Measurements from ENCODE around the gene HSBP1L1. TPM values are rescaled to one million over a fixed set of nuclear protein-coding genes. Genes with fewer than 3 reads are reported as not detected.

Gene HSBP1L1
- total RNA-seq, 1 experiment from 2014 or later = 1.1 TPM

DNA sequence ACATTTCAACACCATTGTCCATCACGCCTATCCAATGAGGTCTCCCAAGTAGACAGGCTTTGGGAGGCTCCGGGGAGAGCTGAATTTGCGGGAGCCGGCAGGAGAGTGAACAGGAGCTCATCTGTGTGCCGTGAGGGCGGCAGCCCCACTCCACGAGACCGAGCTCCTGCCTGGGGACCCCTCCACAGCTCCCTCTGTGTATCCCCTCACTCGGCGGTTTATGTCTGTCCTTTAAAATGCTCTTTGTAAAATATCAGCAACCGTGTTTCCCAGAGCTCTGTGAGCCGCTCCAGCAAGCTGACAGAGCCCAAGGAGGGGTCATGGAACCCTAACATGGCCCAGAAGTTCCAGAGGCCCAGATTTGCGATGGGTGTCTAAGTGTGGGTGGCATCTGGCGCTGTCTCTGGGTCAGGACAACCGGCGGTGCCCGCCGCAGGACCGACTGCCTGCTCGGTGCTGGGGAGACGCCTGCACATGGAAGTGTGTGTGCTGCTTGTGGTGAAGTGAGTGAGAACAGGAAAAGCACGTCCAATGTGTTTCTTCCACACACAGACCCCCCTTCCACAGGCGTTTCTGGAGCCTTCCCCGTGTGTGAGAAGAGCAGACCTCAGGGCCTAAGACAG is 47.8 kb upstream of the HSBP1L1 start:
- no peak for TF ChIP-seq EZH2 (IDR thresholded peaks at IDR 0.05; ENCODE audit: borderline replicate concordance, low read depth, low read length, poor library complexity, severe bottlenecking)
- TF ChIP-seq, protein P1, sequence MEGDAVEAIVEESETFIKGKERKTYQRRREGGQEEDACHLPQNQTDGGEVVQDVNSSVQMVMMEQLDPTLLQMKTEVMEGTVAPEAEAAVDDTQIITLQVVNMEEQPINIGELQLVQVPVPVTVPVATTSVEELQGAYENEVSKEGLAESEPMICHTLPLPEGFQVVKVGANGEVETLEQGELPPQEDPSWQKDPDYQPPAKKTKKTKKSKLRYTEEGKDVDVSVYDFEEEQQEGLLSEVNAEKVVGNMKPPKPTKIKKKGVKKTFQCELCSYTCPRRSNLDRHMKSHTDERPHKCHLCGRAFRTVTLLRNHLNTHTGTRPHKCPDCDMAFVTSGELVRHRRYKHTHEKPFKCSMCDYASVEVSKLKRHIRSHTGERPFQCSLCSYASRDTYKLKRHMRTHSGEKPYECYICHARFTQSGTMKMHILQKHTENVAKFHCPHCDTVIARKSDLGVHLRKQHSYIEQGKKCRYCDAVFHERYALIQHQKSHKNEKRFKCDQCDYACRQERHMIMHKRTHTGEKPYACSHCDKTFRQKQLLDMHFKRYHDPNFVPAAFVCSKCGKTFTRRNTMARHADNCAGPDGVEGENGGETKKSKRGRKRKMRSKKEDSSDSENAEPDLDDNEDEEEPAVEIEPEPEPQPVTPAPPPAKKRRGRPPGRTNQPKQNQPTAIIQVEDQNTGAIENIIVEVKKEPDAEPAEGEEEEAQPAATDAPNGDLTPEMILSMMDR (conservative IDR thresholded peaks at IDR 0.05; ENCODE audit: low read depth, low read length) = no peak
- DNase-seq (ENCODE audit: low spot score) = no peak
- ChIA-PET POLR2A (ENCODE audit: low non-redundant PET) (no interaction called here), CTCF (no interaction called here)
- no peaks in the 10 kb centered on the region for H3K27me3 ChIP-seq (replicated peaks; ENCODE audit: insufficient read depth, low read depth, low read length, poor library complexity)
- H3K4me1 ChIP-seq (ENCODE audit: insufficient read depth, low read length, poor library complexity, severe bottlenecking) = no peaks in the 10 kb centered on the region
- no peaks in the 10 kb centered on the region for H3K9me3 ChIP-seq (ENCODE audit: low read depth, low read length, poor library complexity, severe bottlenecking)
- intact Hi-C loops (cut with micrococcal nuclease; ENCODE audit: unreplicated experiment) = no loop called here
- BruUV-seq (replicated peaks) = no TSS peak
- no peak overlapping the region for H3K27ac ChIP-seq (ENCODE audit: low read depth, low read length, poor library complexity, severe bottlenecking)
- H3K36me3 ChIP-seq (ENCODE audit: insufficient read depth, low read length, poor library complexity, severe bottlenecking) = peaks cover 7% of the 10 kb centered on the region
- H3K4me3 ChIP-seq (ENCODE audit: low read depth, low read length, poor library complexity, severe bottlenecking) = no peak overlapping the region

DNA sequence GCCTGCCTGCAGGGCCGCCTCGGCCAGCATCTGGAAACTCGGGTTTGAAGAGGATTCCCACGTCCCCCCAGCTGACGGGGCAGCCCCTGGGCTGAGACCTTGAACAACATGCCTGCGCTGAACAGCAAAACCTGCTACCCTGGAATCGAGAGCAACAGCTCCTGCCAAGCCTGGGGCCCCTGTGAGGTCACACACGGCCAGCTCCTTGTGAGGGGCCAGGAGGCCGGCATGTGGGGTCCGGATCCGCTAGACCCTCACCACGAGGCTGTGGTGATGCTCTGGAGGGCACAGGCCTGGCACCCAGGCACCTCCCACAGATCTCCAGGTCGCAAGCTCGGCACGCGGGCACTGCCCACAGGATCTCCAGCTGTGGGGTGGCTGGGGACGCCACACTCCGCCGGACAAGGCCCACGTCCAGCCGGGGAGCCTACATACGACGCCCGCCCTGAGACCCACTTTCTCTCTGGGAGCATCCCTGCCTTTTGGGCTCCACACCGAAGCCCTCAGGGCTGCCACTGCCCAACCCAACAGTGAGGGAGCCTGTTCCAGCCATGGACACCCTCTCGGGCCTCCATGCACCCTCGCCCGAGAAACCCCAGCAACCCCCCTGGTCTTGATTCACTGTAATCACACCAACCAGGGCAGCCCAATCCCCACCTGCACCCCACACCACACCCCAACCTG is 47.1 kb upstream of the HSBP1L1 start:
- BruUV-seq (replicated peaks) = no TSS peak
- no peaks in the 10 kb centered on the region for H3K27me3 ChIP-seq (replicated peaks; ENCODE audit: insufficient read depth, low read depth, low read length, poor library complexity)
- CTCF ChIA-PET = no interaction called here
- H3K4me1 ChIP-seq (ENCODE audit: insufficient read depth, low read length, poor library complexity, severe bottlenecking) = no peaks in the 10 kb centered on the region
- H3K9me3 ChIP-seq (ENCODE audit: low read depth, low read length, poor library complexity, severe bottlenecking) = no peaks in the 10 kb centered on the region
- peaks cover 7% of the 10 kb centered on the region for H3K36me3 ChIP-seq (ENCODE audit: insufficient read depth, low read length, poor library complexity, severe bottlenecking)
- no peak overlapping the region for H3K27ac ChIP-seq (ENCODE audit: low read depth, low read length, poor library complexity, severe bottlenecking)
- POLR2A ChIA-PET (ENCODE audit: low non-redundant PET) = no interaction called here
- no peak for TF ChIP-seq EZH2 (IDR thresholded peaks at IDR 0.05; ENCODE audit: borderline replicate concordance, low read depth, low read length, poor library complexity, severe bottlenecking)
- TF ChIP-seq, protein P1 (conservative IDR thresholded peaks at IDR 0.05; ENCODE audit: low read depth, low read length) = no peak
- no peak overlapping the region for H3K4me3 ChIP-seq (ENCODE audit: low read depth, low read length, poor library complexity, severe bottlenecking)
- no peak for DNase-seq (ENCODE audit: low spot score)
- intact Hi-C loops (cut with micrococcal nuclease; ENCODE audit: unreplicated experiment) = no loop called here

DNA sequence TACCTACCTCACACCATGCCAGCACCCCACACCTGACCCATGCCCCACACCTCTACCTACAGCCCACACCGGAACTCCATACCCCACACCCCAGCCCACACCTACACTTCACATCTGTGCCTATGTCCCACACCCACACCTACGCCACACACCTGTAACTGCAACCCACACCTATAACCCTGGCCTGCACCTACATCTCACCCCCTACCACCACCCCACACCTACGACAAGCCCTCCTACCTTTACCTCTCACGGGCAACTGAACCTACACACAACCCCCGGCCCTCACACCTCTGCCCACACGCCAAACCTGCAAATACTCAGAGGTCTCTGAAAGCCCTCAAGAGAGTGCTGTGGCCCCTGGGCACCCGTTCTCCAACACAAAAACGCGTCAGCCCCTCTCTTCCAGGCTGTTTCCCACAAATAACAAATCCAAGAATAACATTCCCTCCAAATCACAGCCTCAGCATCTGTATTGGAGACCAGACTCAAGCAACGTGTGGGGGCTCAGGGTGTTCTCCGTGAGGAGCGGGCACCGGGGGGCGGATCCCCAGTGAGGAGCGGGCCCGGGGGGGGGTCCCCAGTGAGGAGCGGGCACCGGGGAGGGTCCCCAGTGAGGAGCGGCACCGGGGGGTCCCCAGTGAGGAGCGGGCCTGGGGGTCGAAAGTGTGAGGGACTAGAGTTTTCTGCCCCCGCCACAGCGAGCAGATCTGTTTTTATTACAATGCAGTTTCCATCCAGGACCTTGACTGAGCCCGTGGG is 46.4 kb upstream of the HSBP1L1 start:
- no TSS peak for BruUV-seq (replicated peaks)
- Histone ChIP-seq H3K4me1 (ENCODE audit: insufficient read depth, low read length, poor library complexity, severe bottlenecking) (no peaks in the 10 kb centered on the region), H3K27ac (ENCODE audit: low read depth, low read length, poor library complexity, severe bottlenecking) (no peak overlapping the region), H3K27me3 (replicated peaks; ENCODE audit: insufficient read depth, low read depth, low read length, poor library complexity) (no peaks in the 10 kb centered on the region), H3K9me3 (ENCODE audit: low read depth, low read length, poor library complexity, severe bottlenecking) (no peaks in the 10 kb centered on the region), H3K36me3 (ENCODE audit: insufficient read depth, low read length, poor library complexity, severe bottlenecking) (peaks cover 7% of the 10 kb centered on the region), H3K4me3 (ENCODE audit: low read depth, low read length, poor library complexity, severe bottlenecking) (no peak overlapping the region)
- no peak for TF ChIP-seq EZH2 (IDR thresholded peaks at IDR 0.05; ENCODE audit: borderline replicate concordance, low read depth, low read length, poor library complexity, severe bottlenecking)
- TF ChIP-seq, protein P1 (conservative IDR thresholded peaks at IDR 0.05; ENCODE audit: low read depth, low read length) = no peak
- CTCF ChIA-PET = no interaction called here
- POLR2A ChIA-PET (ENCODE audit: low non-redundant PET) = no interaction called here
- no peak for DNase-seq (ENCODE audit: low spot score)
- intact Hi-C loops (cut with micrococcal nuclease; ENCODE audit: unreplicated experiment) = no loop called here

Data from A673 (cell line).